HG02884 (cell line): ENCODE measurements around the gene MCM7.
"Not testable (repeated sequence)": the region's sequence is repeated elsewhere in the genome, so short reads cannot be mapped to it uniquely, and the experiment has no call there.

Source experiments
- ATAC-seq: cut with Tn5 transposase; IDR thresholded peaks from one replicate; pipeline ENCODE4 v1.9.1; 2021; ENCODE audit warnings: mild to moderate bottlenecking, moderate library complexity; ENCODE audit not compliant: unreplicated experiment

The MCM7 gene

DNA sequence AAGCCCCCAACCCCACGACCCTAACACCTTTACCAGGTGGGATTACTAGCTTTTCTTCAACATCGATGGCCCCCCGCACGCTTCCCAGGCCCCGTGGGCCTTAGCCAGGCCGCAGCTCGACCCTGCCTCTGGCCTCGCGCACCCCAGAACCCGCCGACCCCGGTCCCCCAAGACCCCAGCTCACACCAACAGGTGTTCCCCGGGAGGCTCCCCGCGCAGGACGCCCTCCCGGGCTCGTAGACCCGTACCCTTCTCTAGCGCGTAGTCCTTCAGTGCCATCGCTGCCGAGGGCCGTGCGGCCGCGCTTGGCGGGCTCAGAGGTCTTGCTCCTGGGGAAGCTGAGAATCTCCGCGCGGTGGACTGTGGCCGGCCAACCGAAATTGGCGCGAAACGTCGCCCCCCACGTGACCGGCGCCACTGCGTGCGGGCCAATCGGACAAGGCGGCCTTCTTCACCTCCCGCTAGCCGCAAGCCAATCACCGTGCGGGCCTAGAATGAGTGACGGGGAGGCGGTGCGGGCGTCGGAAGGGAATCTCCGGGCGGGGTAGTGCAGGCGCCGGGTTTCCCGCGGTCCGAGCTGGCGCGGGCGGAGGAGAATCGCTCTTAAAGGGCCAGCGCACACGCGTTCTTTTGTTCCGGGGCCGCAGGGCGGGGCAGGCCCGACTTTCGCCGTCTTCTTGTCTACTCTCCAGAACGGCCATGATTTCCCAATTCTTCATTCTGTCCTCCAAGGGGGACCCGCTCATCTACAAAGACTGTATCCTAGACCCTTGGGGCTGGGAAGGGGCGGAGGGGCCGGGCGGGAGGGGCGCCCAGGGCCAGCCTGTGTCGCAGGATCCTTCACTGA is at the start of gene MCM7, which contains the start of gene AP4M1:
TSS of gene MCM7 (minus strand) at position 382 of the 847 bp plus-strand sequence. CDS start at position 279, 103 bp downstream.
TSS of gene AP4M1 (plus strand) at position 628 of the 847 bp plus-strand sequence. CDS start at position 700, 72 bp downstream.
- ATAC-seq, result peak; percentile 80

- ATAC-seq, result peak; percentile 94
Observed at GRCh38 chr7:100148559-100149328, 47.5 kb upstream of the MCM7 start, which contains the start of gene LAMTOR4. Gene LAMTOR4, plus strand, starts transcription at chr7:100148918. Its CDS starts 55 bp downstream, at chr7:100148973.

DNA sequence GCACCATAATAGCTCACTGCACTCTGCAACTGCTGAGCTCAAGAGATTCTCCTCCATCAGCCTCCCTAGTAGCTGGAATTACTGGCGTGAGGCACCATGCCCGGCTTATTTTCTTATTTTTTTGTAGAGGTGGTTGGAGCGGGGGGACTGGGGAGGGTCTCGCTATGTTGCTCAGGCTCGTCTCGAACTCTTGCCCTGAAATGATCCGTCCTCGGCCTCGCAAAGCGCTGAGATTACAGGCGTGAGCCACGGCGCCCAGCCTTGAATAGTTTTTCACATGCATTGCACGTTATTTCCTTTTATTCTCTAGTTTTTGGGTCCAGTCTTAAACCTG is 47.0 kb upstream of the MCM7 start:
- ATAC-seq, result peak; percentile 5

- no peak for ATAC-seq
Observed at GRCh38 chr7:100147278-100147677, 46.1 kb upstream of the MCM7 start.

GRCh38 chr7:100146350-100146749 is 45.2 kb upstream of the MCM7 start:
- ATAC-seq, result not testable (repeated sequence)

DNA sequence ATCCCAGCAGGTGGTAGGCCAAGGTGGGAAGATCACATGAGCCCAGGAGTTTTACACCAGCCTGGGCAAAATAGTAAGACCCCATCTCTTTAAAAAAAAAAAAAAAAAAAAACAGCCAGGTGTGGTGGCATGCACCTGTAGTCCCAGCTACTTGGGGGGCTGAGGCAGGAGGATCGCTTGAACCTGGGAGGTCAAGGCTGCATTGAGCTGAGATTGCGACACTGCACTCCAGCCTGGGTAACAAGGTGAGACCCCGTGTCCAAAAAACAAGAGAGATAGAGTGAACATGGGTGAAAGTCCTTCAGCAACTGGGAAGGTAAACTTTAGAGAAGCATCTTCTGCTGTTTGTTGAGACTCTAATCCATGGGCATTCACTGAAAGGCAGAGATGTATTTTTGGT is 41.3 kb upstream of the MCM7 start:
- ATAC-seq, result no peak

GRCh38 chr7:100141555-100141949 is 40.4 kb upstream of the MCM7 start:
- no peak for ATAC-seq

GRCh38 chr7:100137851-100138760 is 36.9 kb upstream of the MCM7 start:
- ATAC-seq, result no peak

DNA sequence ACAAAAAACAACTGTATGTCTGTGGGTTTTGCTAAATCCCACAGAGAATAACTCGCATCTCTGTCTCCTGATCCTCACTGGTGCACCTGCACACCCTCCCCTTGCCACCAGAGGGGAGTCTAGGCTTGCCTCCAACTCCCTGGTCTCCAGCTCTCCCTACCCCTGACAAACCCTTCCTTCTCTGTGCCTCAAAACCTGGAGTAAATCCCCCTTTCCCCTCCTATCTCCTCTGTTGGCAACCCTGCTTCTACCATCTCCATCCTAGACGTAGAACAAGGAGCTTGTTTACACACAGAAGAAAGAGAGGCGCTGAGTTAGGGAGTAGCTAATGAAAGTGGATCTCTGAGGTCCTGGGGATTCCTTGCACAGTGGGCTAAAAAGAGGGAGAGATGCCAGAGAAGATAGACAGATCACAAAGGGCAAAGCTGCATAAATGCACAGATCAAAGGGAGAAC is 31.5 kb upstream of the MCM7 start:
- ATAC-seq, result no peak

GRCh38 chr7:100132126-100132525 is 30.9 kb upstream of the MCM7 start:
- ATAC-seq, result no peak

- no peak for ATAC-seq
Observed at GRCh38 chr7:100130608-100131453, 29.6 kb upstream of the MCM7 start.

DNA sequence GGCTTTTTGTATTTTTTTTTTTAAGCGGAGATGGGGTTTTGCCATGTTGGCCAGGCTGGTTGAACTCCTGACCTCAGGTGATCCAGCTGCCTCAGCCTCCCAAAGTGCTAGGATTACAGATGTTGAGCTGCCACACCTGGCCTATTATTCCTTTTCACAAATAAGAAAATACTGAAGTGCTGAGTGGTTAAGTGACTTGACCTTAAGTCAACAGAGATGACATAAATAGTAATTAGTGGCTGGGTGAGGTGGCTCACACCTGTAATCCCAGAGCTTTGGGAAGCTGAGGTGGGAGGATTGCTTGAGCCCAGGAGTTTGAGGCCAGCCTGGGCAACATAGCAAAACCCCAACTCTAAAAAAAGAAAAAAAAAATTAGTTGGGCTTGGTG is 29.0 kb upstream of the MCM7 start:
- ATAC-seq, result not testable (repeated sequence)

DNA sequence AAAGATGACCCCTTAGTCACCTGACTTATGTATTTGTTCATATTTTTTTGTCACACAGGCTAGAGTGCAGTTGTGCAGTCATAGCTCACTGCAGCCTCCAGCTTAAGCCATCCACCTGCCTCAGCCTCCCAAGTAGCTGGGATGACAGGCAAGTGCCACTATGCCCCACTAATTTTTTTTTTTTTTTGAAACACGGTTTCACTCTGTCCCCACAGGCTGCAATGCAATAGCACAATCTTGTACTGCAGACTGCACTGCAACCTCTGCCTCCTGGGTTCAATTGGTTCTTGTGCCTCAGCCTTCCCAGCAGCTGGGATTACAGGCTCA is 27.4 kb upstream of the MCM7 start:
- ATAC-seq, result no peak

GRCh38 chr7:100127866-100128636 is 26.9 kb upstream of the MCM7 start:
- no peak for ATAC-seq

- ATAC-seq, result peak; percentile 44
Observed at GRCh38 chr7:100126931-100127865, 26.0 kb upstream of the MCM7 start, which contains the start of gene MBLAC1. Gene MBLAC1, plus strand, starts transcription at chr7:100126967. Its CDS starts 429 bp downstream, at chr7:100127396.

DNA sequence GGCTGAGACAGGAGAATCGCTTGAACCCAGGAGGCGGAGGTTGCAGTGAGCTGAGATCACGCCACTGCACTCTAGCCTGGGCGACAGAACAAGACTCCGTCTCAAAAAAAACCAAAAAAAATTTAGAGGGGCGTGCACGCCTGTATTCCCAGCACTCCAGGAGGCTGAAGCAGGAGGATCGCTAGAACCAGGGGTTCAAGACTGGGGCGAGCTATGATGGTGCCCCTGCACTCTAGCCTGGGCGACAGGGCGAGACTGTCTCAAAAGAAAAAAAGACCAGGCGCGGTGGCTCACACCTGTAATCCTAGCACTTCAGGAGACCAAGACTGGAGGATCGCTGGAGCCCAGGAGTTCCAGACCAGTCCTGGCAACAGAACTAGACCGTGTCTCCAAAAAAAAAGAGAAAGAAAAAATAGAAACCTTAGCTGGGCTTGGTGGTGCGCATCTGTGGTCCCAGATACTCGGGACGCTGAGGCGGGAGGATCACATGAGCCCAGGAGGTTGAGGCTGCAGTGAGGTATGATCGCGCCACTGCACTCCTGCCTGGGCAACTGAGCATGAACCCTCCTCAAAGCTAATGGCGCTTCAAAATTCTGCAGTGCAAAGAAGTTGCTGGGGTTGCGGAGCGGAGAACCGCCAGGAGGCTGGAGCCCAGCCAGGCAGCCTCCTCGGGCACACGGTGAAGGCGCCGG is 25.2 kb upstream of the MCM7 start:
- ATAC-seq, result peak; percentile 27
